GM21528 (cell line): ENCODE data around the gene UHMK1.
"Not testable (repeated sequence)": the region's sequence is repeated elsewhere in the genome, so short reads cannot be mapped to it uniquely, and the experiment has no call there.

Experiments used
- ATAC-seq: cut with Tn5 transposase; IDR thresholded peaks from one replicate; pipeline ENCODE4 v1.9.1; 2021; ENCODE audit warnings: mild to moderate bottlenecking, moderate library complexity; ENCODE audit not compliant: unreplicated experiment, low FRiP score

Gene UHMK1, protein sequence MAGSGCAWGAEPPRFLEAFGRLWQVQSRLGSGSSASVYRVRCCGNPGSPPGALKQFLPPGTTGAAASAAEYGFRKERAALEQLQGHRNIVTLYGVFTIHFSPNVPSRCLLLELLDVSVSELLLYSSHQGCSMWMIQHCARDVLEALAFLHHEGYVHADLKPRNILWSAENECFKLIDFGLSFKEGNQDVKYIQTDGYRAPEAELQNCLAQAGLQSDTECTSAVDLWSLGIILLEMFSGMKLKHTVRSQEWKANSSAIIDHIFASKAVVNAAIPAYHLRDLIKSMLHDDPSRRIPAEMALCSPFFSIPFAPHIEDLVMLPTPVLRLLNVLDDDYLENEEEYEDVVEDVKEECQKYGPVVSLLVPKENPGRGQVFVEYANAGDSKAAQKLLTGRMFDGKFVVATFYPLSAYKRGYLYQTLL

DNA sequence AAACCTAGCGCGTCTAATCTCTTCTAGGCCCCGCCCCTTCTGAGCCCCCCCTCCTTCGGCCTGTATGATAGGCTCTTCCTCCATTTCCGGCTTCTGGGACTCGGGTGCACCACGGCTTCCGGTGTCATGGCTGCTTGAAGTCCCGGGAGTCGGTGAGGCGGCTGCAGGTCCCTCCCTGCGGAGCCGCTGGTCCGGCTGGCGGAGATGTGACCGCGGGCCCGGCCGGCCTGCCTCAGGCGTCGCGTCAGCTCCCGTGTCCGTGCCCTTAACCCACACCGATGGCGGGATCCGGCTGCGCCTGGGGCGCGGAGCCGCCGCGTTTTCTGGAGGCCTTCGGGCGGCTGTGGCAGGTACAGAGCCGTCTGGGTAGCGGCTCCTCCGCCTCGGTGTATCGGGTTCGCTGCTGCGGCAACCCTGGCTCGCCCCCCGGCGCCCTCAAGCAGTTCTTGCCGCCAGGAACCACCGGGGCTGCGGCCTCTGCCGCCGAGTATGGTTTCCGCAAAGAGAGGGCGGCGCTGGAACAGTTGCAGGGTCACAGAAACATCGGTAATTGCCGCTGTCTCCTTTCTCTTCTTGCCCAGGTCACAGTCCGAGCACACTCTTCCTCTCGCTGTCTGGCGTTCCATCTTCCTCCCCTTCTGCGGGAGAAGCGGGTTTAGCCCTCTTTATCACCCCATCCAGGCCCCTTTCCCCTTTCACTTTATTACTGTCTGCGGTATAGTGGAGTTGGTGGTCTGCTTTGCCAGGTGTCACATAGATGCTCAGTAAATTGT, at the start of gene UHMK1:
UHMK1 (plus strand) TSS at position 96 of the 773 bp plus-strand sequence; CDS start at position 279, 183 bp downstream.
- ATAC-seq: peak; percentile 94

DNA sequence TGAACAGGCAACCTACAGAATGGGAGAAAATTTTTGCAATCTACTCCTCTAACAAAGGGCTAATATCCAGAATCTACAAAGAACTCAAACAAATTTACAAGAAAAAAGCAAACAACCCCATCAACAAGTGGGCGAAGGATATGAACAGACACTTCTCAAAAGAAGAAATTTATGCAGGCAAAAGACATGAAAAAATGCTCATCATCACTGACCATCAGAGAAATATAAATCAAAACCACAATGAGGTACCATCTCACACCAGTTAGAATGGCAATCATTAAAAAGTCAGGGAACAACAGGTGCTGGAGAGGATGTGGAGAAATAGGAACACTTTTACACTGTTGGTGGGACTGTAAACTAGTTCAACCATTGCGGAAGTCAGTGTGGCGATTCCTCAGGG, 43.3 kb upstream of the UHMK1 start:
- not testable (repeated sequence) for ATAC-seq

DNA sequence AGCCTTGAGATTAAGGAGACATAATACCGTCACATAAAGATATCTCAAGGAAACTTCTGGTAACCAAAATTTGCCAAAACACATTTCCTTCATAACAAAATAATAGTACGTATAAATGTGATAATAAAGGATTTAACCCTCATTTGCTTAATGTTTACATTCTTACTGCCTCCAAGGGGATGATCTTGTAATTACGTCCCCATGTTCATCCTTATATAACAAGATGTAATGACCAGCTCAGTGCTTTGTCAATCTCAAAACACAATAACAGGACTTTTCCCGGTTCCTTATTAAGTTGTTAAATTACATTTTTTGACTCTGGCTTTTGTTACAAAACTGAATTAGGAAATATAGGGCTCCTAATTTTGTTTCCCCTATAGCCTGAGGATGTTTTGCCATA, 41.3 kb upstream of the UHMK1 start:
- no peak for ATAC-seq

DNA sequence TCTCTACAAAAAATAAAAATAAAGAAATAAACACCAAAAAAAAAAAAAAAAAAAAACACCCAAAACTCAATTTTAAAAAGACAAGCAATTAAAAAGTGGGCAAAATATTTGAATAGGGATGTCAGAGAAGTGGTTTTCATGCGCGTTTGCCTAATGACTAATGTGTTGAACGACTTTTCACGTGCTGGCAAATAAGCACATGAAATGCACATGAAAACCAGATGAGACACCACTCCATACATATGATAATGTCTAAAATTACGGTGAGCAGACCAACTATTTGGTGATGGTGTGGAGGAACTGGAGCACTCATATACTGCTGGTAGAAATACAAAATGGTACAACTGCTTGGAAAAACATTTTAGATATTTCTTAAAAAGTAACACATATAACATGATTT, 39.4 kb upstream of the UHMK1 start:
- ATAC-seq: no peak

DNA sequence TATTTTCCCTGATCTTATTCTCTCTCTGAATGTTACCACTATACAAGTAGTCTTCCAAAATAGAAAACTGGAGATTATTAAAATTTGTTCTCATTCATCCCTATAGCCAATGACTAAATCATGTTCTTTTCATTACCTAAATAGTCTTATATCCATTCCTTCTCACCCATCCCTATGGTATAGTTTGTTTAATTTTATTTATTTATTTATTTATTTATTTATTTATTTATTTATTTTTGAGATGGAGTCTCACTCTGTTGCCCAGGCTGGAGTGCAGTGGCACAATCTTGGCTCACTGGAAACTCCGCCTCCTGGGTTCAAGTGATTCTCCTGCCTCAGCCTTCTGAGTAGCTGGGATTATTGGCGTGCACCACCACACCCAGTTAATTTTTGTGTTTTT, 35.2 kb upstream of the UHMK1 start:
- not testable (repeated sequence) for ATAC-seq

DNA sequence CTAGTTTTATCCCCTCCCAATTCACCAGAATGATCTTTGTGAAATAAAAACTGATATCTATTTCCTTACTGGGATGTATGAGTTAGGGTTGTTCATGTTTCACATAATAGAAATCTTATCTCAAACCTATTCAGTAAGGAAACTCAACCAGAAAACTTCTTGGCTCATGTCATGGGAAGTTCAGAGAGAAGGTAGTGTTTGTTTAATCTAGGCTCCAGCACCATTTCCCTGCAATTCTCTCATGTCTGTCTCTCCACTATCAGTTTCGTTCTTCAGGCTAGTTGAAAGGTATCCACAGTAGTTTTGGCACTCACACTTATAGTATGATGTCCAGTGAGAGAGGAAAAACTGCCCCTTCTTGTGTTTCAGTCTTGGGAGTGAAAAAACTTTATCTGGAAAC, 34.6 kb upstream of the UHMK1 start:
- no peak for ATAC-seq

DNA sequence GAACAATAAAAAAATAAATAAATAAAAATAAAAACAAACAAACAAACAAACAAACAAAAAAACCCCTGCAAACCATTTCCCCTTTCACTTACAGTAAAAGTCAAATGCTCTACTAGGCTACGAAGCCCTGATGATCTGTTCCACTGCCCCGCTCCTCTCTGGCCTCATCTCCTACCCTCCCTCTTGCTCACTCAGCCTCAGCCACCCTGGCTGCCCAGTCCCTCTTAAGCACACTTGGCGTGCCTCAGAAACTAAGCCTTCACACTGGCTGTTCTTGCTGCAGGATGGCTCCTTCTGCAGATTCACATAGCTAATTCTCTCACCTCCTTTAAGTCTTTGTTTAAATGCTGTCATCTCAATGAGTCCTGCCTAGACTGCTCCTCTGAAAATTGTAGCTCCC, 30.8 kb upstream of the UHMK1 start:
- ATAC-seq: no peak

DNA sequence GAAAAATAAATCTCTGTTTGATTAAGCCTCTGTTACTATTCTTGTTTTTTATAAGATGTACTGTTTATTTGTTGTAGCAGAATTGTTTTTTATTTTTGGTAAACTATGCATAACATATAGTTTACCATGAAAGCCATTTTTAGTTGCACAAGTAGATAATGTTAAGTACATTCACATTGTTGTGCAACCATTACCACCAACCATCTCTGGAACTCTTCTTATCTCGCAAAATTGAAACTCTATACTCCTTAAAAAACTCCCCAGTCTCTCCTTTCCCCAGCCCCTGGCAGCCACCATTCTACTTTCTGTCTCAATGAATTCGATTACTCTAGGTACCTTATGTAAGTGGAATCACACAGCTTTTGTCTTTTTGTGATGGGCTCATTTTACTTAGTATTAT, 27.4 kb upstream of the UHMK1 start:
- ATAC-seq: no peak

DNA sequence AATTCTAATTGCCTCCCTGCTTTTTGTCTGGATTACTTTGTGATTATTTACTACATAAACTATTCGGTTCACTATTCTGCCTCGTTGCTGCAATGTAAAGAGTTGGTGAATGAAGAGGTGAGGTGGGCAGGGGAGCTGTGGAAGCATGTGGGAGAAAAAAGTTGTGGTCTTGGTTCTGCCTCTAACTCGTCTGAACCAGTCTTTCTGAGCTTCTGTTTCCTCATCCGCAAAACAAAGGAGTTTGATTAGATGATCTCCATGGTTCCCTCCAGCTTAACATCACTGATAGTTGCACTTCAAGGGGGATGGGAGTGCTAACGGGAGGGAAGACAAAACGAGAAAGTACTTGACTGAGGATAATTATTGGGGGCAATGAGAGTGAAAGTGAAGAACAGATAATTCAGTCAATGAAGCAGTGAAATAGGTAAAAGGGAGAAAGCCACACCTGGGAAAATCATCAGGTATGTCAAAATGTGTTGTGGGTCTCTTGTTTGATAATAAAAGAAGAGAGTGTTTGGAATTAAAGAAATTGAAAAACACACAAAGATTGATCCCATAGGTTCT, 26.2 kb upstream of the UHMK1 start:
- ATAC-seq: no peak

DNA sequence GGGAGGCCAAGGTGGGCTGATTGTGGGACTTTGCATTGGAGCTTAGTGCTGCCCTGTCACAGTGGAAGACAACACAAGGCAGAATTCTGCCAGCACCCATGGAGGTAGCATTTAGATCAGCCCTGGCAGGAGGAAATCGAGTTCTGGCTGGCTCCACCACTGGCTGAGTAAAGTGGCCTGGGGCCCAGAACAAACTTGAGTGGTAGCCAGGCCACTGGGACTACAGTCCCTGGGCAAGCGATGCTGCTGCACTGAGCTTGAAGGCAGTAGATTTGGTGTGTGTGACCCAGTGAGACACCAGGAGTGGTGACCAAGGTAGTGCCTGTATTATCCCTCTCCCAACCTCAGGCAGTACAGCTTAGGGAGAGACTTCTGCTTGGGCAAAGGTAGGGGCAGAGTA, 22.5 kb upstream of the UHMK1 start:
- no peak for ATAC-seq

DNA sequence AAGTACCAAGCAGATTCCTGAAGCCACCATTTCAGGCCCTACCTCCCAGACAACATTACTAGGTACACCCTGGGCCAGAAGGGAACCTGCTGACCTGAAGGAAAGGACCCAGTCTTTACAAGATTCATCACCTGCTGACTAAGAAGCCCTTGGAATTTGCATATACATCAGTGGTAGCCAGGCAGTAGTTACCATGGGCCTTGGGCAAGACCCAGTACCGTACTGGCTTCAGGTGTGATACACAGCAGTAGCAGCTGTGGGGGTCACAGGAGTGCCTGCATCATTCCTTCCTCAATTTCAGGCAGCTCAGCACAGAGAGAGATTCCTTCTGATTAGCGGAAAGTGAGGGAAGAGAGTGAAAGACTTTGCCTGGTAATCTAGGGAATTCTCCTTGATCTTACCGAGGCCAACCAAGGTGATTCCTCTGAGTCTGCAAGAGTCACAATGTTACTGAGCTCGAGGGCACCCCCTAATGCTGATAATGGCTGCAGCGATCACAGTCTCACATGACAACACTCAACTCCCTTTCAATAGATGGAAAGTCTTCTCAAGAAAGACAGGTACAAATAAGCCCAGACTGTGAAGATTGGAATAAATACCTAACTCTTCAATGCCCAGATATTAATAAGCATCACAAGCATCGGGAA, 22.0 kb upstream of the UHMK1 start:
- no peak for ATAC-seq

DNA sequence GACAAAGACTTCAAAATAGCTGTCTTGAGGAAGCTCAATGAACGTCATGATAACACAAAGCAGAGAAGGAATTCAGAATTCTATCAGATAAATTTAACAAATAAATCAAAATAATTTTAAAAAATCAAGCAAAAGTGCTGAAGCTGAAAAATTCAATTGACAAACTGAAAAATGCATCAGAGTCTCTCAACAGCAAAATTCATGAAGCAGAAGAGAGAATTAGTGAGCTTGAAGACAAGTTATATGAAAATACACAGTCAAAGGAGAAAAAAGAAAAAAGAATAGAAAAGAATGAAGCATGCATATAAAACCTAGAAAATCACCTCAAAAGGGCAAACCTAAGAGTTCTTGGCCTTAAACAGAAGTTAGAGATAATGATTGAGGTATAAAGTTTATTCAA, 21.0 kb upstream of the UHMK1 start:
- no peak for ATAC-seq

DNA sequence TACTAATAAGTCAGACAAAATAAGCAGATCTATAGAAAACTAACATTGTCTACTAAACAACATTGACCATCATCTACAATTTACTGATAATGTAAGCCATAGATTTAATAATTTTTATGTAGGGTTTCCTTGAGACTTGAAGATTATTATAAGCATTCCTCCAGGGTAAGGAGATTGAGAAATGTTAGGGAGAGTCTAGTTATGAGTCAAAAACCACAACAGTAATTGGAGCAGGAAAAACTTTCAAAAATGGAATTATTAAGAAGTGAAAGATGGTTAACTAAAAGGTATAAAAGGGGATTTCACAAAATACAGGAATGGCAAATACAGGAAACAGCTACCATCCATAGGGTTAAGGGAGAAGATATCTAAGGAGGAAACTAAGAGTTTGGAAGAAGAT, 12.4 kb upstream of the UHMK1 start:
- ATAC-seq: no peak

DNA sequence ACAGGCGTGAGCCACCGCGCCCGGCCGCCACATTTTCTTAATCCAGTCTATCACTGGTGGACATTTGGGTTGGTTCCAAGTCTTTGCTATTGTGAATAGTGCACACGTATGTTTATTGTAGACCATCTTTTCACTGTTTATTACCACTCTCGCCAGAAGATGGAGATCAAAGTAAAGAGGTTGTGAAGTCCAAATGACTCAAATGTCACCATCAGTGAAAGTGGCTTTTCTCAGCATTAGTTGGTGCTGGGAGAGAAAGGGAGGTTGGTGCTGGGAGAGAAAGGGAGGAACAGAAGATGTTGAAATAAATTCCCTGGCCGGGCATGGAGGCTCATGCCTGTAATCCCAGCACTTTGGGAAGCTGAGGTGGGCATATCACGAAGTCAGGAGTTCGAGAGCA, 10.4 kb upstream of the UHMK1 start:
- no peak for ATAC-seq

DNA sequence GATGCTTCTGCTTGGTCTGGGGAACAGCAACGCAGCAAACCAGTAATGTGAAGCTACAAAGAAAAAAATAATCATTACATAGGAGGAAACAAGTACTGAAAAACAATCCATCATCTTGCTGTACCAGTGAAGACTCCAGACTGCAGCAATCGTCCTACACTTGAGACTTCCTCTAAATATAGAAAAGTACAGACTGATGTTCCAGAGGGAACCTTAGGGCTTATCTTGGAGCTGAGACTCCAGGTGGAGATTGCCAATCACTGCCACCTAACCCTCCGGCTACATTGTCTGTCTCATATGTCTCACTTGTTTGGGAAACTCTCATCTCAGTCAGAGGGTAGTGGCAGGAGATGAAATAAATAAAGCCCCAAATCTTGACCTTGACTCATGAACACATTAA, 9.4 kb upstream of the UHMK1 start:
- no peak for ATAC-seq

DNA sequence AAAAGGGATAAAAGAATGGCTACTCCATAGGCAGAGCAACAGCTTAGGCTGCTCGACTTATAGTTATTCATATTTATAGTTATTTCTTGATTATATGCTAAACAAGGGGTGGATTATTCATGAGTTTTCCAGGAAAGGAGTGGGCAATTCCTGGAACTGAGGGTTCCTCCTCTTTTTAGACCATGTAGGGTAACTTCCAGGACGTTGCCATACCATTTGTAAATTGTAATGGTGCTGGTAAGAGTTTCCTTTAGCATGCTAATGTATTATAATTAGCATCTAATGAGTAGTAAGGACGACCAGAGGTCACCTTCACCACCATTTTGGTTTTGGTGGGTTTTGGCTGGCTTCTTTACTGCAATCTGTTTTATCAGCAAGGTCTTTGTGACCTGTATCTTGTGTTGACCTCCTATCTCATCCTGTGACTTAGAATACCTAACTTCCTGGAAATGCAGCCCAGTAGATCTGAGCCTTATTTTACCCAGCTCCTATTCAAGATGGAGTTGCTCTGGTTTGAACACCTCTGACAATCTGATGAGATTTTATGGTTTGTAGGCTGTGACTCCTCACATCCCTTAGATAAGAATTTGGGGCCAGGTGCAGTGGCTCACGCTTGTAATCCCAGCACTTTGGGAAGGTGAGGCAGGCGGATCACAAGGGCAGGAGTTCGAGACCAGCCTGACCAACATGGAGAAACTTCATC, 1.9 kb upstream of the UHMK1 start:
- ATAC-seq: not testable (repeated sequence)

DNA sequence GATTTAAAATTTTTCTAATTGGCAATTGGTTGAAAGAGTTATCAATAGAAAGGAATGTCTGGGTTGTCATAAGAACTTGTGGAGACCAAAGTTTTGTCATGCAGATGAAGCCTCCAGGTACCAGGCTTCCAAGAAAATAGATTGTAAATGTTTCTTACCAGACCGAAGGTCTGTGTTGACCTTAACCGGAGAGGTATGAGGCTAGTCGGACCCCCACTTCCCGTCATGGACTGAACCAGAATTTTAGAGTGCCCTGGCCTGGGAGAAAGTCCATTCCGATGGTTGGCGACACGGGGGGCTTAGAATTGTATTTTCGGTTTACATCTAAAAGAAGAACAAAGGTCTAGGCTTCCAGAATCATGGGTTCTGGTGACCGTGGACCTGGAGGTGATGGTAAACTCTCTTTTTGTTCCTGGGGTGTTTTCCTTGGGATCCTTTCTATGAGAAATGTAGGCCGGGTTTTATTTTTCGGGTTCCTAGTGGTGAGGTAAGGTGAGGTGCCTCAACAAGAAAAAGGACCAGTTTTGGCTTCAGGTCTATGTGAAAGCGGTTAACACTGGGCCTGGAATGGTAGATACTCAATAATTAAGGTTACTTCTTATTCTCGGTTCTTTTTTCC, 405 bp upstream of the UHMK1 start:
- ATAC-seq: no peak

DNA sequence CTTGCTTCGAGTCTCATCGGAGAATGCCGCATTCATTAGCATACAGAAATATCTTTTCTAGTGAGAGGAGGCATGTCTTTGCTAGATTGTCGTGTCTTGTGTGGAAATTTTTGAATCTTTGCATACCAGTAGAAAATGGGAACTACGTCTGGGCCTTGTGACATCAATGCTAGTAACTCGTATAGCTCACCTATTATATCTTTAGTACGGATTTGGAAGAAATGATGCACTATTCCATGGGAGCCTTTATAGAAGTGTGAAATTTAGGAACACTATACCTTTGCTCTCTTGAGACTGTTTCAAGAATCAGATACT, 835 bp downstream of the UHMK1 start:
- peak; percentile 21 for ATAC-seq

DNA sequence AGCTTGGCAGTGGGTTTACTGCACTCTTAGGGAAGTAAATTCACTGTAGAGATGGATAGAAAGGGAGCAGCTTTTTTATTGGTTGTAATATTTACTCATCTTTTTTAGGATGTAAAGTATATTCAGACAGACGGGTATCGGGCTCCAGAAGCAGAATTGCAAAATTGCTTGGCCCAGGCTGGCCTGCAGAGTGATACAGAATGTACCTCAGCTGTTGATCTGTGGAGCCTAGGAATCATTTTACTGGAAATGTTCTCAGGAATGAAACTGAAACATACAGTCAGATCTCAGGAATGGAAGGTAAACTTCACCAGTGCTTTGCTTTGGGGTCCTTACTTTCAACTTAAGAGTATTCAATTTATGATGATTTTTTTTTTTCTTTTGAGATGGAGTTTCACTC, 3.2 kb downstream of the UHMK1 start:
- no peak for ATAC-seq

DNA sequence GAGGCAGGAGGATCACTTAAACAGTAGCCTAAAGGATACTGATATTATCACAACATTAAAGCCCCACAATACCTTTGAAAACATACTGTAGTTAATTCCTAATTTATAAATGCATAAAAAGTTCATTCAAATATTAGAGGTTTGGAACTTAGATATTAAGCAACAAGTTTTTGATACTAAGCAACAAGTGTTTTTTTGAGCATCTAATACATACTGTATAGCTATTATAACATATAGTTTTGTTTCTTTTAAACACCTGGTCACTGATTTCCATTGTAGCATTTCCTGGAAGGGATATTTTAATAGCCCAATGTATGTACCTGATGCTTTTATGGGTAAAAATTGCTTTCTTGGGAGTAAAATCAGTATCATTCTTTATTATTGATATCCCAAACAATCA, 4.5 kb downstream of the UHMK1 start:
- no peak for ATAC-seq
